ENCODE data around the gene SEMA3D. TPM values are rescaled to one million over a fixed set of nuclear protein-coding genes. Genes with fewer than 3 reads are reported as not detected.

SEMA3D gene
- total RNA-seq, 3 donors from 2014 or later (not counting 1 experiment from before 2014, with no cell fraction given): not detected

DNA sequence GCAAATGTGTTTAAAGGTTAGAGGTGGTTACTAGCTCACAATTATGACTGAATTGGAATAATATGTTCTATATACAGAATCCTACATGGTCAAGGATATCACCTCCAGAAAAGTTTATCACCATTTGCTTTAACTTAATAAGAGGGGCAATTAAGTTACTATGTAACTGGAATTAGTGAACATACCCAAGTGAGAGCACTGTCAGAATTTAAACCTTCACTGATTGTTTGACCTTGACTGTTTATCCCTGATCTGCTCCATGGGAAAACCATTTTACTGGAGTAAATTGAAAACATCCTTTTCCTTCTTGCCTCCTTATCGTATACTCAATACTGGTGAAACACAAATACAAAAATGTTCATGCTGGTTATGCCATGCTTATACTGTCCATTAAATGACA is 107.4 kb downstream of the SEMA3D start:
- no peaks in the 10 kb centered on the region for H3K4me1 Mint-ChIP-seq
- peaks cover 2 to 3% of the 10 kb centered on the region in 2 donors for H3K9me3 Mint-ChIP-seq
- intact Hi-C loops (cut with micrococcal nuclease): no loop called here
- no peak for ATAC-seq
- 100% methylated on average over 1 of the region's 1 CpG for WGBS (ENCODE audit: insufficient coverage)
- H3K27ac Mint-ChIP-seq: no peak overlapping the region
- H3K27me3 Mint-ChIP-seq (ENCODE audit: low read depth in 2 of 2): no peaks in the 10 kb centered on the region
- Histone ChIP-seq H3K9me3 (ENCODE audit: control insufficient read depth, insufficient read depth, low read length) (no peaks in the 10 kb centered on the region), H3K4me1 (ENCODE audit: control insufficient read depth, insufficient read depth, low read length) (no peaks in the 10 kb centered on the region), H3K36me3 (ENCODE audit: control insufficient read depth, insufficient read depth, low read length) (no peaks in the 10 kb centered on the region), H3K27ac (ENCODE audit: low read length) (no peak overlapping the region), H3K27me3 (ENCODE audit: control insufficient read depth, insufficient read depth, low read length) (no peaks in the 10 kb centered on the region), H3K4me3 (ENCODE audit: low read length) (no peak overlapping the region)
- TF ChIP-seq, protein P1, sequence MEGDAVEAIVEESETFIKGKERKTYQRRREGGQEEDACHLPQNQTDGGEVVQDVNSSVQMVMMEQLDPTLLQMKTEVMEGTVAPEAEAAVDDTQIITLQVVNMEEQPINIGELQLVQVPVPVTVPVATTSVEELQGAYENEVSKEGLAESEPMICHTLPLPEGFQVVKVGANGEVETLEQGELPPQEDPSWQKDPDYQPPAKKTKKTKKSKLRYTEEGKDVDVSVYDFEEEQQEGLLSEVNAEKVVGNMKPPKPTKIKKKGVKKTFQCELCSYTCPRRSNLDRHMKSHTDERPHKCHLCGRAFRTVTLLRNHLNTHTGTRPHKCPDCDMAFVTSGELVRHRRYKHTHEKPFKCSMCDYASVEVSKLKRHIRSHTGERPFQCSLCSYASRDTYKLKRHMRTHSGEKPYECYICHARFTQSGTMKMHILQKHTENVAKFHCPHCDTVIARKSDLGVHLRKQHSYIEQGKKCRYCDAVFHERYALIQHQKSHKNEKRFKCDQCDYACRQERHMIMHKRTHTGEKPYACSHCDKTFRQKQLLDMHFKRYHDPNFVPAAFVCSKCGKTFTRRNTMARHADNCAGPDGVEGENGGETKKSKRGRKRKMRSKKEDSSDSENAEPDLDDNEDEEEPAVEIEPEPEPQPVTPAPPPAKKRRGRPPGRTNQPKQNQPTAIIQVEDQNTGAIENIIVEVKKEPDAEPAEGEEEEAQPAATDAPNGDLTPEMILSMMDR (IDR thresholded peaks at IDR 0.05): no peak
- no peak for DNase-seq
- no peaks in the 10 kb centered on the region for H3K36me3 Mint-ChIP-seq
- no peak overlapping the region for H3K4me3 Mint-ChIP-seq

DNA sequence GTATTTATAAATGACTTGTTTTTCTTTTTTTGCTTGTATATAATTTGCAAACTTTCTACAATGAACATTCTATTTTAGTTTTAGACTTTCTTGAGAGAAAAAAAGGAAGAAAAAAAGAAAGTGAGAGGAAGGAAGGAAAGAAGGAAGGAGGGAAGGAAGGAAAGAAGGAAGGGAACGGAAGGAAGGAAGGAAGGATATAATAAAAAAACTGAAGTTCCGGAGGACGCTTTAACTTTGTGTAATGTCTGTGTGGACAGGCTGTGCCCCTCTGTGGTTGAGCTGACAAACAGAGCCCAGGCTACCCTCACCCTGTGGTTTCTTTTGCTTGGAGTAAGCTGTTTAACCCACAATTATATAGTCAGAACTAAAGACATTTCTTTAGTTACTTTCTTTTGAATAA is 108.7 kb downstream of the SEMA3D start:
- WGBS (ENCODE audit: insufficient coverage): 6% methylated on average over 3 of the region's 3 CpGs
- H3K4me1 Mint-ChIP-seq: no peaks in the 10 kb centered on the region
- no peaks in the 10 kb centered on the region for H3K27me3 ChIP-seq (ENCODE audit: control insufficient read depth, insufficient read depth, low read length)

DNA sequence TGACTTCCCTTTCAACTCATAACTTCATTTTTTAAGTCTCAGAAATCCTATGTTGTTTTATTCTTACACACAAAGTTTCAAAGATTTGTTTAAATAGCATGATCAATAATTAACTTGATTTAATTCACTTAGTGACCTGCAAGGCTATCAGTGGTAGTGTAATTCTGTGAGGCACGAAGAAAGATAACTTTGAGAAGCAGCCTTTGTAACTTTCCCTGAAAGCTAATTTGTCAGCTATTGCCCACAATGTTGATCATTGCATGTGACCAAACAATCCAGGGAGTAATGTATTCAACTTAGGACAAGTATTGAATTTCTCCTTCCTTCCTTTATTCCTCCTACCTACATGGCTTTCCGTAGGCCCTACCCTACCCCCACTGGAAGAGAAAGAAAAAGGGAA is 111.0 kb downstream of the SEMA3D start:
- no peak overlapping the region for H3K27ac ChIP-seq (ENCODE audit: low read length)
- peaks cover 2 to 3% of the 10 kb centered on the region in 2 donors for H3K9me3 Mint-ChIP-seq
- TF ChIP-seq, protein P1 (IDR thresholded peaks at IDR 0.05): no peak
- no peak overlapping the region for H3K4me3 ChIP-seq (ENCODE audit: low read length)
- intact Hi-C loops (cut with micrococcal nuclease): no loop called here
- H3K36me3 ChIP-seq (ENCODE audit: control insufficient read depth, insufficient read depth, low read length): no peaks in the 10 kb centered on the region
- H3K27me3 ChIP-seq (ENCODE audit: control insufficient read depth, insufficient read depth, low read length): no peaks in the 10 kb centered on the region
- no peaks in the 10 kb centered on the region for H3K4me1 ChIP-seq (ENCODE audit: control insufficient read depth, insufficient read depth, low read length)
- ATAC-seq (no peak), DNase-seq (no peak)
- H3K27ac Mint-ChIP-seq: no peak overlapping the region
- 93% methylated on average over 1 of the region's 2 CpGs for WGBS (ENCODE audit: insufficient coverage)
- no peaks in the 10 kb centered on the region for H3K4me1 Mint-ChIP-seq
- H3K4me3 Mint-ChIP-seq: no peak overlapping the region
- H3K27me3 Mint-ChIP-seq (ENCODE audit: low read depth in 2 of 2): no peaks in the 10 kb centered on the region
- no peaks in the 10 kb centered on the region for H3K9me3 ChIP-seq (ENCODE audit: control insufficient read depth, insufficient read depth, low read length)
- H3K36me3 Mint-ChIP-seq: no peaks in the 10 kb centered on the region

More for the DNA sequence above, 108.7 kb downstream of the SEMA3D start:
- no peak overlapping the region for H3K4me3 Mint-ChIP-seq
- no peaks in the 10 kb centered on the region for H3K36me3 ChIP-seq (ENCODE audit: control insufficient read depth, insufficient read depth, low read length)
- intact Hi-C loops (cut with micrococcal nuclease): no loop called here
- DNase-seq (no peak), ATAC-seq (no peak)
- no peak overlapping the region for H3K4me3 ChIP-seq (ENCODE audit: low read length)
- H3K27me3 Mint-ChIP-seq (ENCODE audit: low read depth in 2 of 2): no peaks in the 10 kb centered on the region
- peaks cover 2 to 3% of the 10 kb centered on the region in 2 donors for H3K9me3 Mint-ChIP-seq
- H3K9me3 ChIP-seq (ENCODE audit: control insufficient read depth, insufficient read depth, low read length): no peaks in the 10 kb centered on the region
- TF ChIP-seq, protein P1 (IDR thresholded peaks at IDR 0.05): no peak
- H3K27ac Mint-ChIP-seq: no peak overlapping the region
- H3K4me1 ChIP-seq (ENCODE audit: control insufficient read depth, insufficient read depth, low read length): no peaks in the 10 kb centered on the region
- no peaks in the 10 kb centered on the region for H3K36me3 Mint-ChIP-seq
- H3K27ac ChIP-seq (ENCODE audit: low read length): no peak overlapping the region

DNA sequence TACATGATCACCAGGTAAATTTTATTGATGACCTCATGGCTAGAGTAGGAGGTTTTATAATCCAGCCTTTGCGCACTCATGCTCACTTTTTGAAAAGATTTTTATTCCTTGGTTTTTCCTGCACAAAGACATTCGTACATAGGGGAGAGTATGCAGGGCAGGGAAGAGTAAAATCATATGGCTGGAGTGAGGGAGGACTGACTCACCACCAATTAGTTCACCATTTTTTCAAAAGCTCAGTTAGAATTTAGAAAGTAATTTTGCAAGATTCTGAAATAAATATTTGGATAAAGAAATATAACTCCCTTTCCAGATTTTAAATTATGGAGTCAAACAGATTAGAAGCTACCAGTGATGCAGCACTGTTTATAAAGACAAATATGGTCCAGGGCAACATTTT is 111.9 kb downstream of the SEMA3D start:
- H3K9me3 ChIP-seq (ENCODE audit: control insufficient read depth, insufficient read depth, low read length): no peaks in the 10 kb centered on the region
- DNase-seq: no peak
- H3K27me3 ChIP-seq (ENCODE audit: control insufficient read depth, insufficient read depth, low read length): no peaks in the 10 kb centered on the region
- WGBS (ENCODE audit: insufficient coverage): 79% methylated on average over 1 of the region's 2 CpGs
- intact Hi-C loops (cut with micrococcal nuclease): no loop called here
- no peaks in the 10 kb centered on the region for H3K36me3 Mint-ChIP-seq
- peaks cover 5 to 7% of the 10 kb centered on the region in 2 donors for H3K9me3 Mint-ChIP-seq
- no peak overlapping the region for H3K27ac Mint-ChIP-seq
- ATAC-seq: no peak
- H3K27me3 Mint-ChIP-seq (ENCODE audit: low read depth in 2 of 2): no peaks in the 10 kb centered on the region
- TF ChIP-seq, protein P1 (IDR thresholded peaks at IDR 0.05): no peak
- no peak overlapping the region for H3K4me3 Mint-ChIP-seq
- H3K4me3 ChIP-seq (ENCODE audit: low read length): no peak overlapping the region
- H3K27ac ChIP-seq (ENCODE audit: low read length): no peak overlapping the region
- no peaks in the 10 kb centered on the region for H3K4me1 Mint-ChIP-seq
- H3K4me1 ChIP-seq (ENCODE audit: control insufficient read depth, insufficient read depth, low read length): no peaks in the 10 kb centered on the region
- H3K36me3 ChIP-seq (ENCODE audit: control insufficient read depth, insufficient read depth, low read length): no peaks in the 10 kb centered on the region

Data from natural killer cell (primary cell).